Retinal pigment epithelial cell (primary cell): Measurements from ENCODE around the gene MKLN1.

ENCODE experiments used
- DNase-seq: peaks from one replicate; pipeline ENCODE4 v3.0.0-alpha.2; 2010; ENCODE audit warnings: low read depth
- H3K4me3 ChIP-seq: 2 replicates; pipeline ENCODE4 v1.5.1; 2011; ENCODE audit warnings: mild to moderate bottlenecking, low read length, control low read depth, moderate library complexity
- CTCF ChIP-seq: conservative IDR thresholded peaks from 2 replicates; pipeline ENCODE4 v1.5.1; 2011; ENCODE audit warnings: low read depth, low read length, control low read depth, inconsistent platforms

Gene MKLN1

GRCh38 chr7:131498237-131498885 is 170.7 kb downstream of the MKLN1 start:
- DNase-seq, result no peak
- no peak for TF ChIP-seq CTCF
- H3K4me3 ChIP-seq, result no peak overlapping the region

GRCh38 chr7:131499801-131500200 is 172.1 kb downstream of the MKLN1 start:
- no peak overlapping the region for H3K4me3 ChIP-seq
- DNase-seq, result no peak
- TF ChIP-seq CTCF, result no peak

- TF ChIP-seq CTCF, result no peak
- no peak for DNase-seq
- no peak overlapping the region for H3K4me3 ChIP-seq
Measured at GRCh38 chr7:131500357-131500756, 172.7 kb downstream of the MKLN1 start.

- no peak for TF ChIP-seq CTCF
- no peak for DNase-seq
- no peak overlapping the region for H3K4me3 ChIP-seq
Measured at GRCh38 chr7:131501422-131501821, 173.7 kb downstream of the MKLN1 start.

GRCh38 chr7:131501930-131502685 is 174.4 kb downstream of the MKLN1 start:
- H3K4me3 ChIP-seq, result no peak overlapping the region
- DNase-seq, result no peak
- no peak for TF ChIP-seq CTCF

GRCh38 chr7:131502810-131503508 is 175.3 kb downstream of the MKLN1 start:
- no peak overlapping the region for H3K4me3 ChIP-seq
- no peak for TF ChIP-seq CTCF
- no peak for DNase-seq

- no peak overlapping the region for H3K4me3 ChIP-seq
Measured at GRCh38 chr7:131503639-131504038, 176.0 kb downstream of the MKLN1 start.

More at GRCh38 chr7:131503639-131504038, 176.0 kb downstream of the MKLN1 start:
- DNase-seq, result no peak
- no peak for TF ChIP-seq CTCF
